Astrocyte of the cerebellum (primary cell): ENCODE measurements around the gene ATP12A.

Experiments used
- DNase-seq: peaks from one replicate; pipeline ENCODE4 v3.0.0-alpha.2; 2011; ENCODE audit warnings: low read depth
- H3K4me3 ChIP-seq: 2 replicates; pipeline ENCODE4 v1.5.1; 2011; ENCODE audit warnings: mild to moderate bottlenecking, low read depth, low read length, moderate library complexity
- in situ Hi-C: cut with HindIII; loops from 2 replicates; pipeline ENCODE4 v1.10.0; 2017; ENCODE audit warnings: low sequenced_read_pairs
- TF ChIP-seq, protein P1 (sequence below): IDR thresholded peaks from 2 replicates; pipeline ENCODE4 v1.5.1; 2012; ENCODE audit warnings: low read length, low read depth, moderate library complexity, mild to moderate bottlenecking; ENCODE audit errors: missing control alignments

Gene ATP12A

DNA sequence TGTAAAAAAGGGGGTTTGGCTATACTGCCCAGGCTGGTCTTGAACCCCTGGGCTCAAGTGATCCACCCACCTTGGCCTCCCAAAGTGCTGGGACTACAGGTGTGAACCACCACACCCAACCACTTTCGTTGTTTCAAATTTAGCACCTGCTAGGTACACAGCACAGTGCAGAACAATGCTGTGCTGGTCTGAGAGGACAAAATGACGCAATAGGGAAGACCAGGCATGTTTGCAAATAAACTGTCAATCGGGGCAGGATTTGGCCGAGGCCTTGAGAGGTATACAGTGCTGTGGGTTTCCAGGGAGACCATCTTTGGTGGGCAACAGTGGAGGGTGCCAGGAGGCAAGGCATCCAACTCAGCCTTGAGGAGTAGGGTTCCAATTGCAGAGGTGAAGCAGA is 37.0 kb downstream of the ATP12A start:
- H3K4me3 ChIP-seq = no peak overlapping the region
- in situ Hi-C loops = no loop called here
- TF ChIP-seq, protein P1, sequence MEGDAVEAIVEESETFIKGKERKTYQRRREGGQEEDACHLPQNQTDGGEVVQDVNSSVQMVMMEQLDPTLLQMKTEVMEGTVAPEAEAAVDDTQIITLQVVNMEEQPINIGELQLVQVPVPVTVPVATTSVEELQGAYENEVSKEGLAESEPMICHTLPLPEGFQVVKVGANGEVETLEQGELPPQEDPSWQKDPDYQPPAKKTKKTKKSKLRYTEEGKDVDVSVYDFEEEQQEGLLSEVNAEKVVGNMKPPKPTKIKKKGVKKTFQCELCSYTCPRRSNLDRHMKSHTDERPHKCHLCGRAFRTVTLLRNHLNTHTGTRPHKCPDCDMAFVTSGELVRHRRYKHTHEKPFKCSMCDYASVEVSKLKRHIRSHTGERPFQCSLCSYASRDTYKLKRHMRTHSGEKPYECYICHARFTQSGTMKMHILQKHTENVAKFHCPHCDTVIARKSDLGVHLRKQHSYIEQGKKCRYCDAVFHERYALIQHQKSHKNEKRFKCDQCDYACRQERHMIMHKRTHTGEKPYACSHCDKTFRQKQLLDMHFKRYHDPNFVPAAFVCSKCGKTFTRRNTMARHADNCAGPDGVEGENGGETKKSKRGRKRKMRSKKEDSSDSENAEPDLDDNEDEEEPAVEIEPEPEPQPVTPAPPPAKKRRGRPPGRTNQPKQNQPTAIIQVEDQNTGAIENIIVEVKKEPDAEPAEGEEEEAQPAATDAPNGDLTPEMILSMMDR = no peak
- DNase-seq = no peak

GRCh38 chr13:24718192-24718965 is 38.2 kb downstream of the ATP12A start:
- in situ Hi-C loops = no loop called here
- no peak overlapping the region for H3K4me3 ChIP-seq
- TF ChIP-seq, protein P1 = no peak
- DNase-seq = no peak

DNA sequence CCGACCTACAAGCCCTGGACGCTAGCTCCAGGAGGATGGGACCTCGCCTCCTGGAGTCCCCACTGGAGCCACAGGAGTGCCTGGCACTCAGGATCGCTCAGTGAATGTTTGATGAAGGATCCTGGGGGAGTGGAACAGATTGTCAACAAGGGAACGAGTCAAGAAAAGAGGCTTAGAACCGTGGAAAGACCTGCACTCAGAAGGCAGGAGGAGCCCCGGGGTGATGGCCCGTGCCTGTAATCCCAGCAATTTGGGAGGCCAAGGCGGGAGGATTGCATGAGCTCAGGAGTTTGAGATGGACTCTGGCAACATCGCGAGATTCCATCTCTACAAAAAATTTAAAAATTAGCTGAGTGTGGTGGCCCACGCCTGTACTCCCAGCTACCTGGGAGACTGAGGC is 38.9 kb downstream of the ATP12A start:
- TF ChIP-seq, protein P1 = no peak
- no peak for DNase-seq
- in situ Hi-C loops = no loop called here
- no peak overlapping the region for H3K4me3 ChIP-seq

GRCh38 chr13:24723206-24723605 is 43.0 kb downstream of the ATP12A start:
- DNase-seq = no peak
- TF ChIP-seq, protein P1 = no peak
- in situ Hi-C loops = no loop called here
- H3K4me3 ChIP-seq = no peak overlapping the region

GRCh38 chr13:24724714-24725113 is 44.5 kb downstream of the ATP12A start:
- no peak for DNase-seq
- H3K4me3 ChIP-seq = no peak overlapping the region
- TF ChIP-seq, protein P1 = no peak
- in situ Hi-C loops = no loop called here

DNA sequence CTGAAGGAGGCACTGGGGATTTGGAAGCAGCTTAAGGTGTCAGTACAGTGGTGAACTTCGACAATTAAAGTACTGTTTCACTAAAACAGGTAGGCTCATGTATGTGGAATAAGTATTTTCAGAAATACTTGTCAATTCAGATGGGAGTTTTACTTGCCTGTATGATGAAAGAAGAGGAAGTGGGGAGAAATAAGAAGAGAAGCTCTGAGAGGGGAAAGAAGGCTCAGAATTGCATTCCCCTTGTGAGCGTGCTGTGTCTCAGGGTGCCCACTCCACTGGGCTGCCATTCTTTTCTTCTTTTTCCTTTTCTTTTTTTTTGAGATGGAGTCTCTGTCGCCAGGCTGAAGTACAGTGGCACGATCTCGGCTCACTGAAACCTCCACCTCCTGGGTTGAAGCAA is 45.2 kb downstream of the ATP12A start:
- no peak for DNase-seq
- TF ChIP-seq, protein P1 = no peak
- in situ Hi-C loops = no loop called here
- no peak overlapping the region for H3K4me3 ChIP-seq
